HG03565 (cell line): ENCODE data around the gene CCDC93.

ENCODE experiments used
- ATAC-seq: cut with Tn5 transposase; IDR thresholded peaks from one replicate; pipeline ENCODE4 v1.9.1; 2021; ENCODE audit warnings: mild to moderate bottlenecking, moderate library complexity; ENCODE audit not compliant: unreplicated experiment

The CCDC93 gene

DNA sequence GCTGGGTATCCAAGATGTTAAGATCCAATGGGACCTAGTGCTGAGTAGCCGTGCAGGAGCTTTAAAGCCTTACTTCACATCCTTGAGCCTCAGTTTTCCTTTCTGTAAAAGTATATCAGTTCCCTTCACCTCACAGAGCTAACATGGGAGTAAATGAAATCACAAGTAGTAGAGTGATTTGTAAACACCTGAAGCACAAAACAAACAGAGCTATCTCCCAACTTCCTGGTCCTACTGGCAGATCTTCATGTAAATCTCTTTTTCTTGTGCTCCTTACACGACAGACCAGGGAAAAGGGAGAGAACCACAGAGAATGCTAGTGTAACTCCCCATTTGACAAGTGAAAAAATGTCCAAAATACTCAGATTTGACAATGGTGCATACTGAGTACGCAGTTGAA lies 17.3 kb downstream of the CCDC93 start:
- no peak for ATAC-seq

- ATAC-seq, result no peak
Measured at GRCh38 chr2:117994729-117995128, 19.1 kb downstream of the CCDC93 start.

DNA sequence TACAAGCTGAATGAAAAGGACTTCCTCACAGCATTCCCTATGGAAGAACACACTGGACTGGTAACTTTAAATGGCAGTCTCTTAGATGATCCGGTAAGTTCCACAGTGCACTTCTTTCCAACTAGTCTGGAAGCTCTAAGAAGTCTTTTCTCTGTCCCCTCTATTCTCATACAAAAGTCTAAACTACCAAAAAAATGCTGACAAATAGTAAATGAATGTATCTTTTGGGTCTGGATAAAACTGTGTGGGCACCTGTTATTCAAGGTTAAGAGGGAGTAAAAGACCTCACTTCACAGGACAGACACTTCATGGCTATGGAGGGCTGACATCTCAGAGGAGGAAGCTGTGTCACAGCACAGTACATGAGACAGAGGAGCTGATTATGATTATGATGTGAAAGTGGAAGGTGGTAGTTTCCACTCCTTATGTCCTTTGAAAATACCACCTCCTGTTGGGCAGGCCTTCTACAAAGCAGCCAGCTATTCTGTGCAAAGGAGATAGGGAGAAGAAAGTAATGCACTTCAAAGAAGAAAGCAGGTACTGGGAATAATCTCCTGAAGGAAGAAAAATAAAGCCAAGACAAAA lies 23.9 kb downstream of the CCDC93 start:
- no peak for ATAC-seq

GRCh38 chr2:117987121-117987520 lies 26.7 kb downstream of the CCDC93 start:
- no peak for ATAC-seq

- ATAC-seq, result no peak
Measured at GRCh38 chr2:117985092-117985491, 28.8 kb downstream of the CCDC93 start.

DNA sequence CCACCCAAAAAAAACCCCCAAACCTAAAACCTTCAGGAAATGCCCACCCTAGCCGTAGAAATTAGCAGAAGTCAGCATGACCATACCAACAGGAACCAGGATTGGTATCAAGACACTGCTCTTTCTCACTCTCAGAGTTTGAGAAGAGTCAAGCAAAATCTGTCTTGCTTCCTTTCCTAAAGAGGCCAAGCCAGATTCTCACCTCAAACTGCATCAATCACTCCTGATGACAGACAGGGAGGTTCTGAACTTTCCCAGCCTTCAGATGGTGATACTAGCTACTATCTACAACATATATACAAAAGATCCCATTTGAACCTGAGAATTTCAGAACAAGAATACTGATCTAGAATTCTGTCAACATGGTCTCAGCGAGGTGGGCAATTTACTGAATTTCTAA lies 29.7 kb downstream of the CCDC93 start:
- no peak for ATAC-seq

DNA sequence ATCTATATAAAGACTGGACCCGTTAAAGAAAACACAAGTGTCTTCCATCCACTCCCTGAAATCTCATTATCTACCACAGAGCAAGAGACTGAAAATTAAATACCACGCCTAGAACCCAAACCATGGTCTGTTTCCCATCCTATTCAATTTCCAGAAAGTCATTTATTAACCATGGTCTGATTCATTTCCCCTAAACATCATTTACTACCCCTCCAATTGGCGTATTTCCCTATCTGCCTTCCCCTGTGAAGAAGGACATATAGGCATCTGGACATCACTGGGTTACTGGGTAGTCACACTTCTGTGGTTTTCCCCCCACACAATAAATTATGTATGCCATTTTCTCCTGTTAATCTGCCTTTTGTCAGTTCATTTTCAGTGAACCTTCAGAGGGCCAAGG lies 30.8 kb downstream of the CCDC93 start:
- no peak for ATAC-seq

DNA sequence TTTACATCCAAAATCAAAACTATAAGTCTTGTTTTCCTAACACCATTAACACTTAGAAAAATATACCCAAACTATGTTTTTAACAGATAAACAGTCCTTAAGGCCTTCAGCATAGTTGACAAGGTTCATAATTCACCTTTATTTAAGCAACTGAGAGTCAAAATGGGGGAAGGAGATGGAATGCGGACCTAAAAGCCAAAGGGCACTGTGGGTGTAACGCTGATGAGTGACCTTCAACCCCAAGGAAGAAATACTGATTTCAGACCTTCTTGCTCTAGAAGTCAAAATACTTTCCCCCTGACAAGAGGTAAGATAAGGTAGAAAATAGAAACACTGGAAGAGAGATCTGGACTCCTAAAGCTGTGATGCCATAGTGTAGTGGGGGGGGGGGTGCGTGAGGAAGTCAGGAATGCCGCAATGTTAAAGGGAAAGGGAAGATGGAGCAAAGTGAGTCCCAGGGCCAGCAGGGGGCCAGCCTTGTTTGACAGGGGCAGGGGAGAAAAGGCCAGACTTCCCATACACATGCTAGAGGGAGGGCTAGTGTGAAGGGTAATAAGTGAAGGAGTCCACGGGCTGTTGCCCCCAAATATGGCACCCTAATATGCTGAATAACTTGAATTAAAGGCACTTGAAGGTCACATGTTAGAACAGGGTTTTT lies 31.4 kb downstream of the CCDC93 start:
- no peak for ATAC-seq

GRCh38 chr2:117981810-117982209 lies 32.1 kb downstream of the CCDC93 start:
- no peak for ATAC-seq

- ATAC-seq, result no peak
Measured at GRCh38 chr2:117980783-117981676, 32.8 kb downstream of the CCDC93 start.

- no peak for ATAC-seq
Measured at GRCh38 chr2:117979911-117980701, 33.8 kb downstream of the CCDC93 start.

GRCh38 chr2:117977696-117978095 lies 36.2 kb downstream of the CCDC93 start:
- ATAC-seq, result no peak

DNA sequence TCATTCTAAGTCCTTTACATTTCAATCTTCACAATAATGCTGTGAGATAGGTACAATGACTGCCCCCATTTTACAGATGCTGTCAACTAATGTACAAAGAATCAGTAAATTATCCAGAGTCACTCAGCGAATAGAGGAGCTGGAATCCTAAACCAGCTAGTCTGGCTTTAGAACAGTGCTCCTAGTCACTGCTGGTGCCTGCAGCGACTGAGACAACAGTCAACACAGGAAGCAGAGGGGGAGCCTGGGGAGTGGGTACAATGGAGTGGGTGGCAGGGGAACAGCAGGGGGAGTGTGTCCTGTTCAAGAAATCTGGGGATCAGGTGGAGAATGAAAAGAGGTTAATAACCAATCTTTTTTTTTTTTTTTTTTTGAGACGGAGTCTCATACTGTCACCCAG lies 37.3 kb downstream of the CCDC93 start:
- ATAC-seq, result no peak

- no peak for ATAC-seq
Measured at GRCh38 chr2:117973498-117974082, 40.3 kb downstream of the CCDC93 start.

GRCh38 chr2:117972476-117973123 lies 41.3 kb downstream of the CCDC93 start:
- no peak for ATAC-seq

DNA sequence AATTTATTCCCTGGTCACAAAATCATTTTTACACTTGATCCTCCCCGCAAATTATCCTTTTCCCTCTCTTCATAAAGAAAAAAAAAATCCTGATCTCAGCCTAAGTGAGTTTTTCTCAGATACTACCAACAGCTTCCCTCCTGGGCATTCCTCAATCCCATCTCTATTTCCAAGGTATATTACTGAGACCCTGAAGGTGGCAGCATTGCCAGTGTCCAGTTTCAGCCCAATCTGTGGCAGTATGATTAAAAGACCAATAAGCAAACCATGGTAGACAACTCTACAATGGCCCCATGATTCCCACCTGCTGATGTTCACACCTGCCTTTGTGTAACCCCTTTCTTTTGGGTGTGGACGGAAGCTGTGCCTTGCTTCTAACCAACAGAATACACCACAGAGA lies 45.1 kb downstream of the CCDC93 start:
- no peak for ATAC-seq

- ATAC-seq, result no peak
Measured at GRCh38 chr2:117967977-117968718, 45.7 kb downstream of the CCDC93 start.

DNA sequence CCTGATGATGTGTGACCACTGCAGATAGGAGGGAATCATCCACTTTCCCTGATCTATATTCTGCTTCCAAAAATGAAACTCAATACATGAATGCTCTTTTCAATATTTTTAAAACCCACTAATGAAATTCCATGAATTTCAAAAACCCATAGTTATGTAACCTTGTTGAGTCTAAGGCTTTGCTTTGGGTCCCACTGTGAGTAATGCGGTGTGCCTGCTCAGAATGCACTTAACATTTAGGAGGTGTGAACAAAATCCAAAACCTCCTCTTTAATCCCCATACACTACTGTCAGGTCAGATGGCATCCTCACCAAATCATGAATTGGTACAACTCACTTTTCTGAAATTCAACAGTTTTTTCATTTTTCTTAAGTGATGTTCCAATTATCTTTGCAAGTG lies 50.4 kb downstream of the CCDC93 start:
- no peak for ATAC-seq

DNA sequence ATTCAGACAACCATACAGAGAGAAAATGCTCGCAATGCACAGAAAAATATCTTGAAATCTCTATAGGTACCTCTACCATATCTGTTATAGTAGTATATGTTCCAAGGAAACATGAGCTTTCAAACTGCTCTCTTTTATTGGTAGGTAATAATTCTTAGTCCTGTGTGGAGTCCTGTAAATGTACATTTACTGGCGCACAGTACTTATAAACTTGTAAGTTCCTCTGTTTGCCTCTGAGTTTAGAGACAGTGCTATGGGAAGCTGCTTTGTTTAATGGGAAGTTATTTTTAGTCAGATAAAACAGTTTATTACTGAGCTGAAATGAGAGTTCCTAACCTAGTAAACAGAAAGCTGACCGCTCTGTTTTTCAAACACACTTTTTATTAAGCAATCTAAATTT lies 52.7 kb downstream of the CCDC93 start:
- ATAC-seq, result no peak

- no peak for ATAC-seq
Measured at GRCh38 chr2:117960231-117960630, 53.6 kb downstream of the CCDC93 start.
